KMS-11 (cell line): ENCODE measurements around the gene CNGA4.
"Not testable (repeated sequence)": the region's sequence is repeated elsewhere in the genome, so short reads cannot be mapped to it uniquely, and the experiment has no call there.

ENCODE experiments used
- H2AFZ ChIP-seq: fragments of 200-600 bp; sonication (generic); 2 replicates; pipeline ENCODE4 v1.6.1; 2016; ENCODE audit warnings: antibody characterized with exemption, mixed run types, low read depth
- H3K27ac ChIP-seq: fragments of 200-600 bp; sonication (generic); 2 replicates; pipeline ENCODE4 v1.6.1; 2016; ENCODE audit warnings: mild to moderate bottlenecking, mixed run types
- H3K27me3 ChIP-seq: fragments of 200-600 bp; sonication (generic); 2 replicates; pipeline ENCODE4 v1.6.1; 2017; ENCODE audit warnings: mild to moderate bottlenecking, low read depth, mixed run types, moderate library complexity; ENCODE audit not compliant: insufficient read depth
- H3K36me3 ChIP-seq: fragments of 200-600 bp; sonication (generic); 2 replicates; pipeline ENCODE4 v1.6.1; 2017; ENCODE audit warnings: mild to moderate bottlenecking, mixed run types; ENCODE audit not compliant: insufficient read depth
- H3K4me1 ChIP-seq: fragments of 200-600 bp; sonication (generic); 2 replicates; pipeline ENCODE4 v1.6.1; 2016; ENCODE audit warnings: mild to moderate bottlenecking, low read depth, mixed run types; ENCODE audit not compliant: poor library complexity, severe bottlenecking
- H3K4me2 ChIP-seq: fragments of 200-600 bp; sonication (generic); 2 replicates; pipeline ENCODE4 v1.7.0; 2016; ENCODE audit warnings: mild to moderate bottlenecking, mixed run types
- H3K4me3 ChIP-seq: fragments of 200-600 bp; sonication (generic); IDR thresholded peaks from 2 replicates; pipeline ENCODE4 v1.6.1; 2017; ENCODE audit warnings: low read depth, low read length, mixed read lengths; ENCODE audit not compliant: insufficient read depth
- H3K79me2 ChIP-seq: fragments of 200-600 bp; sonication (generic); 2 replicates; pipeline ENCODE4 v1.6.1; 2016; ENCODE audit warnings: low read depth, mixed run types; ENCODE audit not compliant: insufficient read depth
- H3K9ac ChIP-seq: fragments of 200-600 bp; sonication (generic); 2 replicates; pipeline ENCODE4 v1.6.1; 2016; ENCODE audit warnings: mild to moderate bottlenecking, mixed run types
- H4K20me1 ChIP-seq: fragments of 200-600 bp; sonication (generic); 2 replicates; pipeline ENCODE4 v1.6.1; 2016; ENCODE audit warnings: mild to moderate bottlenecking, mixed run types; ENCODE audit not compliant: insufficient read depth
- TF ChIP-seq, protein P1 (sequence below): fragments of 200-600 bp; sonication (generic); conservative IDR thresholded peaks from 2 replicates; pipeline ENCODE4 v1.6.1; 2017; ENCODE audit warnings: low read depth, mild to moderate bottlenecking, antibody characterized with exemption, low read length, moderate library complexity, mixed read lengths

The CNGA4 gene

DNA sequence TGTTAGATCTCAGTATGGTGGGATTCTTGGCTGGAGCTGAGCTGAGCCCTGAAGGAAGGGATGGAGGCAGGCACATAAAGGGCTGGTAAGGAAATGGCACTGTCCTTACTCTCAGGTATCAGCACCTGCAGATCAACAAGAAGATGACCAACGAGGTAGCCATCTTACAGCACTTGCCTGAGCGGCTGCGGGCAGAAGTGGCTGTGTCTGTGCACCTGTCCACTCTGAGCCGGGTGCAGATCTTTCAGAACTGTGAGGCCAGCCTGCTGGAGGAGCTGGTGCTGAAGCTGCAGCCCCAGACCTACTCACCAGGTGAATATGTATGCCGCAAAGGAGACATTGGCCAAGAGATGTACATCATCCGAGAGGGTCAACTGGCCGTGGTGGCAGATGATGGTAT is 2.4 kb downstream of the CNGA4 start:
- no peaks in the 10 kb centered on the region for H3K36me3 ChIP-seq
- H3K4me3 ChIP-seq, result no peak overlapping the region
- no peaks in the 10 kb centered on the region for H3K79me2 ChIP-seq
- H3K4me2 ChIP-seq, result no peak overlapping the region
- TF ChIP-seq, protein P1, sequence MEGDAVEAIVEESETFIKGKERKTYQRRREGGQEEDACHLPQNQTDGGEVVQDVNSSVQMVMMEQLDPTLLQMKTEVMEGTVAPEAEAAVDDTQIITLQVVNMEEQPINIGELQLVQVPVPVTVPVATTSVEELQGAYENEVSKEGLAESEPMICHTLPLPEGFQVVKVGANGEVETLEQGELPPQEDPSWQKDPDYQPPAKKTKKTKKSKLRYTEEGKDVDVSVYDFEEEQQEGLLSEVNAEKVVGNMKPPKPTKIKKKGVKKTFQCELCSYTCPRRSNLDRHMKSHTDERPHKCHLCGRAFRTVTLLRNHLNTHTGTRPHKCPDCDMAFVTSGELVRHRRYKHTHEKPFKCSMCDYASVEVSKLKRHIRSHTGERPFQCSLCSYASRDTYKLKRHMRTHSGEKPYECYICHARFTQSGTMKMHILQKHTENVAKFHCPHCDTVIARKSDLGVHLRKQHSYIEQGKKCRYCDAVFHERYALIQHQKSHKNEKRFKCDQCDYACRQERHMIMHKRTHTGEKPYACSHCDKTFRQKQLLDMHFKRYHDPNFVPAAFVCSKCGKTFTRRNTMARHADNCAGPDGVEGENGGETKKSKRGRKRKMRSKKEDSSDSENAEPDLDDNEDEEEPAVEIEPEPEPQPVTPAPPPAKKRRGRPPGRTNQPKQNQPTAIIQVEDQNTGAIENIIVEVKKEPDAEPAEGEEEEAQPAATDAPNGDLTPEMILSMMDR, result no peak
- H3K27me3 ChIP-seq, result no peaks in the 10 kb centered on the region
- no peak overlapping the region for H3K27ac ChIP-seq
- no peaks in the 10 kb centered on the region for H4K20me1 ChIP-seq
- H3K4me1 ChIP-seq, result no peaks in the 10 kb centered on the region
- no peak overlapping the region for H3K9ac ChIP-seq
- H2AFZ ChIP-seq, result no peak overlapping the region

DNA sequence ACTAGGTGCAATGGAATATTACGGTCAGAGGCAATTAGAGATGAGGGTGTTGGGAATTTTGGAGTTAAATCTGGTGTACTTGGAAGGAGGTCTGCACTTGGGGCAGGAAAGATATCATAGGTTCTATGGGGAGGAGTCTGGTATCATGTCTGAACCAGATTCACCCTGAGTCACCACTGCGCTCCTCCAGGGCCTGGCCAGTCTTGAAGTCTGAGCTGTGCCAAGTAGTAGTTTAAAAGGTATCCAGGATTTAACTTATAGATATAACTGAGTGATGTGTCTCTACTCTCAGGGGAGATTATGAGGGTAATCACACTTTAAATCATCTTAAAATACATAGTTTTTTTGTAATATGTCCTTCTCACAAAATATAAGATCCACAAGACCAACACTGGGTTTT is 6.6 kb downstream of the CNGA4 start:
- Histone ChIP-seq H3K4me1 (no peaks in the 10 kb centered on the region), H3K79me2 (no peaks in the 10 kb centered on the region), H3K9ac (no peak overlapping the region), H3K36me3 (no peaks in the 10 kb centered on the region), H2AFZ (no peak overlapping the region), H3K4me3 (no peak overlapping the region), H3K27ac (no peak overlapping the region), H4K20me1 (no peaks in the 10 kb centered on the region), H3K4me2 (no peak overlapping the region), H3K27me3 (no peaks in the 10 kb centered on the region)
- TF ChIP-seq, protein P1, result no peak

DNA sequence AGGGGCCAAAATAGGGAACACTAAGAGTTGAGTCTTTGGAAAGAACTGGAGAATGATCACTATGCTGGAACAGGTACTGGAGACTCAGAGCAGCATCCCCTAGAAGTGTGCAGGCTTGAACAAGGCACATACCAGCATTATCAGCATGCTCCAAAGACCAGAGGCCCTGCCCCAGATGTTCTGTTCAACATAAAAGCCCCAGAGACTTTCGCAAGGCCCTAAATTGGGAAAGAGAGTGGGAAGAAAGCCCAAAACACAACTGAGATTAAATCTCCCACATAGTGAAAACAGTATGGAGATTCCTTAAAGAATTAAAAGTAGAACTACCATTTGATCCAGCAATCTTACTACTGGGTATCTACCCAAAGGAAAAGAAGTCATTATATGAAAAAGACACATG is 9.4 kb downstream of the CNGA4 start:
- no peaks in the 10 kb centered on the region for H3K27me3 ChIP-seq
- no peak overlapping the region for H2AFZ ChIP-seq
- no peak overlapping the region for H3K27ac ChIP-seq
- no peaks in the 10 kb centered on the region for H4K20me1 ChIP-seq
- H3K4me3 ChIP-seq, result no peak overlapping the region
- TF ChIP-seq, protein P1, result no peak
- H3K9ac ChIP-seq, result no peak overlapping the region
- H3K79me2 ChIP-seq, result no peaks in the 10 kb centered on the region
- H3K4me1 ChIP-seq, result no peaks in the 10 kb centered on the region
- H3K4me2 ChIP-seq, result no peak overlapping the region
- H3K36me3 ChIP-seq, result no peaks in the 10 kb centered on the region

DNA sequence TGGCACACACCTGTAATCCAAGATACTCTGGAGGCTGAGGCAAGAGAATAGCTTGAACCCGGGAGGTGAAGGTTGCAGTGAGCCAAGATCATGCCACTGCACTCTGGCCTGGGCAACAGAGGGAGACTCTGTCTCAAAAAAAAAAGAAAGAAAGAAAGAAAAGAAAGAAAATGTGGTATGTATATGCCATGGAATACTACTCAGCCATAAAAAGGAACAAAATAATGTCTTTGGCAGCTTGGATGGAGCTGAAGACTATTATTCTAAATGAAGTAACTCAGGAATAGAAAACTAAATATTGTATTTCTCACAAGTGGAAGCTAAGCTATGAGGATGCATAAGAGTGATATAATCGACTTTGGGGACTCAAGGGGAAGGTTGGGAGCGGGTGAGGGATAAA is 10.0 kb downstream of the CNGA4 start:
- H3K4me1 ChIP-seq, H4K20me1 ChIP-seq, H3K79me2 ChIP-seq, H3K27ac ChIP-seq, H3K4me3 ChIP-seq, H3K9ac ChIP-seq, H3K27me3 ChIP-seq, H2AFZ ChIP-seq, H3K4me2 ChIP-seq, H3K36me3 ChIP-seq: not testable (repeated sequence)

DNA sequence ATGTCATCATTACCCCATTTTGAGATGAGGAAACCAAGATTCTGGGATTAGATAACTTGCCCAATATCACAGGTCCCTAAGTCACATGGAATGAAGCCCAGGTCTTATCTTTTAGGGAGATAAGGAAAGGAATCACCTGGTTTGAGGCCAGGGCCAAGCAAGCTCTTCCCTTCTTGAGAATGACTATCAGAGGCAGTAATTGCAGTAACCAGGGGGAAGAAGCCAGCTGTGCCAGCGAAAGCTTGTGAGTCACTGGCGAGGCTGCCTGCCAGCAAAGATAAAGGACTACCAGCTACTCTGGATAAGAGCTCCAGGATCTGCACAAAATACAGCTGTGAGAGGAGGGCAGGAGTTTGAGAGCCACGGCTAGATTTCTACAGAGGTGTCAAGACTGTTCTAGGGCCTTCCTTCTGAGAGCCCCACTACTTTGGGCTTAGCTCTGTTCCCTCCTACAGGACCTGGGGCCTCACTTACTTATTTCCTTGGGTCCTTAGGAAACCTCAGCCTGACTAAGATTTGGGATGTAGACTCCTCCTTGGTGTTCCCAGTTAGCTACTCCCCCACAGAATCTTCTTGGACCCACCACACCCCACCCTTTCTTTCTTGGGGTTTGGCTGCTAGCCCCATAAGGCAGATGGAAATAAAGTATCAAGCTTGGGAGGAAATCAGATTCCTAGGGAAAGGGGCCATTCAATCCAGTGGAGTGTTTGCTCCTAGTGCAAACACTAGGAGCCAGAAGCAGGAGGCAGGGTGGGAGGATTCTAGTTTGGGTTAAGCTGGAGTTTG is 11.1 kb downstream of the CNGA4 start:
- no peaks in the 10 kb centered on the region for H3K36me3 ChIP-seq
- H3K4me2 ChIP-seq, result no peak overlapping the region
- no peak overlapping the region for H3K4me3 ChIP-seq
- no peaks in the 10 kb centered on the region for H3K4me1 ChIP-seq
- H2AFZ ChIP-seq, result no peak overlapping the region
- H3K27ac ChIP-seq, result no peak overlapping the region
- H3K9ac ChIP-seq, result no peak overlapping the region
- TF ChIP-seq, protein P1, result no peak
- no peaks in the 10 kb centered on the region for H4K20me1 ChIP-seq
- H3K27me3 ChIP-seq, result no peaks in the 10 kb centered on the region
- H3K79me2 ChIP-seq, result no peaks in the 10 kb centered on the region
